NCI-H128 (cell line): ENCODE measurements around the gene KLF11.

Source experiments
- DNase-seq: peaks from one replicate; lab custom pipeline; 2025; ENCODE audit not compliant: unreplicated experiment; lab: John Stamatoyannopoulos, UW

KLF11 gene

DNA sequence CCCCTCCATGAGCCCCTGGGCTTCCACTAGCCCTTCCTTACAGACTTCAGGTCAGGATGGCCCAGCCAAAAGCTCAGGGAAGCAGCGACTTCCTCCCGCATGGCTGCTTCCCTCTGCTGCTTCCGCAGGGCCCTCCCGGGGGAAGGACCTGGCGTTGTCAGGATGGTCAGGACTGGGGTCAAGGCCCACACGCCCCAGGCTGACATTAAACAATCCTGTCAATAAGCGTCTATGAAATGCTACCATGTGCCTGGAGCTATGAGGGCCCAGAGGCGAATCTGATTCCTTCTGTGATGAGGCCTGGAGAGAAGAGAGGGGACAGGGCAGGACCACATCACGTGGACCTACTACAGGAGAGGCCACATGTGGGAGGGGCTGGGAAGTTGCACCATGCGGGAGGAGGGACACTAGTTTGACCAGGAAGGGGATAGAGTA is 19.6 kb downstream of the KLF11 start:
- no peak for DNase-seq

GRCh38 chr2:10063566-10063965 is 20.2 kb downstream of the KLF11 start:
- DNase-seq, result no peak

GRCh38 chr2:10064932-10065772 is 21.8 kb downstream of the KLF11 start:
- DNase-seq, result no peak

- no peak for DNase-seq
Observed at GRCh38 chr2:10065773-10066055, 22.4 kb downstream of the KLF11 start.

DNA sequence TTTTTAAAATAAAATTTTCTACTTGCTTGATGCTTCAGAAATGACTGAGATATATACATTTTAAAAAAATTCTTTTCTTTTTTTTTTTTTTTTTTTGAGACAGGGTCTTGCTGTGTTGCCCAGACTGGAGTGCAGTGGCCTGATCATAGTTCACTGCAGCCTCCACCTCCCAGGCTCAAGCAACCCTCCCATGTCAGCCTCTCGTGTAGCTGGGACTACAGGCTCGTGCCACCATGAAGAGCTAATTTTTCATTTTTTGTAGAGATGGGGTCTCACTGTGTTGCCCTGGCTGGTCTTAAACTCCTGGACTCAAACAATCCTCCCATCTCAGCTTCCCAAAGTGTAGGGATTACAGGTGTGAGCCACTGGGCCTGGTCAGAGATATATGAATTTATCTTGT is 24.0 kb downstream of the KLF11 start:
- DNase-seq, result no peak

DNA sequence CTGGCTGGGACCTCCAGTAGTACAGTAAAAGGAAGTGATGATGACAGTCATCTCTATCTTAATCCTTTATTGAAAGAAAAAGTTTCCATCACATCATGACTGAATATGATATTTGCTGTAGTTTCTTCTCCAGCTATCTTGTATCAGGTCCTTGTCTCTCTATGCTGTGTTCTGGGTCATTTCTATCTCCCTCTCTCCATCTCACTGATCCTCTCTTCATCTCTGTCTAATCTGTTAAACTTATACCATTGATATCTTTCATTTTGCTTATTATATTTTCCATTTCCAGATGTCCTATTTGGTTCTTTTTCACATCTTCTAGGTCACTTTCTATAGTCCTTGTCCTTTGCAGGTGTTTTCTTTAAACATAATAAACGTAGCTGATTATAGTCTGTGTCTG is 24.5 kb downstream of the KLF11 start:
- no peak for DNase-seq

DNA sequence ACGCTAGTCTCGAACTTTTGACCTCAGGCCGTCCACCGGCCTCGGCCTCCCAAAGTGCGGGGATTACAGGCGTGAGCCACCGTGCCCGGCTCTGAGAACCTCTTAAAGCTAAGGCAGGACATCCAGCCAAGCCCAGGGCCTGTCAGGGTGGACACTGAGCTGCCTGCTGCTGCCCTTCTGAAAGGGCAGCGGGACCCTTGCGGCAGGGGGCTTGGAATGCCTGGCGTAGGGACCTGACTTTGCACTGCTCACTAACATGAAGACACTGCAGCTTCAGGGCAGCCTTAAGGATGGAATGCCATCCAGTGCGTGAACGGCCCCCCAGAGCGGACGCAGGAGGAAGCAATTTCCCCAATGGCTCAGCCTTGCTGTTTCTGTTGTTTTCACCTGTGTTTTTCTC is 27.8 kb downstream of the KLF11 start:
- DNase-seq, result no peak

- no peak for DNase-seq
Observed at GRCh38 chr2:10071595-10071994, 28.2 kb downstream of the KLF11 start.

GRCh38 chr2:10072656-10073480 is 29.5 kb downstream of the KLF11 start:
- DNase-seq, result peak; percentile 84

DNA sequence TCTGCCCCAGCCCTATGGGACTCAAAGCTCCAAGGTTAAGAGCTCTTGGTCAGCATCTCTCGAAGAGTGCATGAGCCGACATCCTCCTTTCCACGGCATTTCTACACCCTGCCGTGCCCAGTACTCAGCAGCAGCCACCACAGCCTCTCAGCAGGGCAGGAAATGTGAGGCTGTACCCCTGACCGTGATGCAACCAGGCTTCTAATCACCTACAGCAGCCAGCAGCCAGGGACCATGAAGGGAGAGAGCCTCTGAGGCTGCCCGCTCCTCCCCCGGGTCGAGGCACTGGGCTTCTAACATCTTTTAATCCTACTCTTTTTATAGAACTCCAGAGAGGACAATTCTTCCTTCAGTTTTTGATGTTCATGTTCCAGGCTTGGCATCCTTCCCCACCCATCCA is 30.4 kb downstream of the KLF11 start:
- no peak for DNase-seq

DNA sequence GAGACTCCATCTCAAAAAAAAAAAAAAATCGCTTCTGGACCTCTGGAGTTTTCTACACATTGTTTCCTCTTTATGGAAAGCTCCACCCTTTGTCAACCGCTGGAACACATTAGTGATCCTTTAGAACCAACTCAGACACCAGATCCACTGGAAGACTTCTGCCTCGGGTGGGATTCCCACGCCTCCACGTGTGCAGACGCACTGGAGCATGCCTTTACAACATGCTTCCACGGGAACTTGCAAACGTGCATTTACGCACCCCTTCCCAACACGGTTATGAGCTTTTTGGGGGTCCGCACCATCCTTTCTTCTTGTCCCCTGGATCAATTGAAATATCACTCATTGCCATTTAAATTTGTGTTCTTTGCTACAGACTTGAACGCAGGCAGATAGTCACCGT is 31.8 kb downstream of the KLF11 start:
- DNase-seq, result no peak

DNA sequence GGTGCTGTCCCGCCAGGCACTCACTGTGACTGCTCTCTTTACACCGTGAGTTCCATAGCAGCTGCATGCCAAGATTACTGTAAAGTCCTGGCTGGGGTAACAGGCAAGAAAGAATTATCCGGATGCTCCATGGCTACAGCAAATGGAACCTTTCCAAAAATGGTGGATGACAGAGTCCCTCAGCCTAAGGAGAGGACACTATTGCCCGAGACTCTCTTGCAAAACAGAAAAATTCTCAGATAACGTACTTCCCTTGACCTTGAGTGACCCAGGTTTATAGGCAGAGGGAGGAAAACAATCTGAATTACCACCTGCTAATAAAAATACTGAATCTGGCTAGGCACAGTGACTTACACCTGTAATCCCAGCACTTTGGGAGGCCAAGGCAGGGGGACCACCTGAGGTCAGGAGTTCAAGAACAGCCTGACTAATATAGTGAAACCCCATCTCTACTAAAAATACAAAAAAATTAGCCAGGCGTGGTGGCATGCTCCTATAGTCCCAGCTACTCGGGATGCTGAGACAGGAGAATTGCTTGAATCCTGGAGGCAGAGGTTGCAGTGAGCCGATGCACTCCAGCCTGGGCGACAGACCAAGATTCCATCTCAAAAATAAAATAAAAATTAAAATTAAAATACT is 32.3 kb downstream of the KLF11 start:
- DNase-seq, result no peak

DNA sequence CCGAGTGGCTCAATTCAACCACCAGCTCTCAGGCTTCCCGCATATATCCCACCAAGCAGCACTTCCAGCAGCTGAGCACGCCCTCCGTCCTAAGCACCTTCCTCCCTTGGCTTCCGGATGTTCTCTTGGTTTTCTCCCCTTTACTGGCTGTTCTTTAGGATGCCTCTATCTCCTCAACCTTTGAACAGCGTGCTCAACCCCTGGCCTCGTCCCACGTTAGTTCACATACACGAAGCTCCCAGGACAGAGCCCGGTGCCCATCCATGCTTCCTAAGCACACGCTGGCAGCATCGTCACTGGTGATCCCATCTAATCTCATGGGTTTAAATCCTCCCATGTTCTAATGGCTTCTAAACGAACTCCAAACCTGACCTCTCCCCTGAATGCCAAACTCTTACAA is 33.2 kb downstream of the KLF11 start:
- no peak for DNase-seq

- DNase-seq, result no peak
Observed at GRCh38 chr2:10076988-10077527, 33.7 kb downstream of the KLF11 start.

- no peak for DNase-seq
Observed at GRCh38 chr2:10078001-10078400, 34.7 kb downstream of the KLF11 start.

DNA sequence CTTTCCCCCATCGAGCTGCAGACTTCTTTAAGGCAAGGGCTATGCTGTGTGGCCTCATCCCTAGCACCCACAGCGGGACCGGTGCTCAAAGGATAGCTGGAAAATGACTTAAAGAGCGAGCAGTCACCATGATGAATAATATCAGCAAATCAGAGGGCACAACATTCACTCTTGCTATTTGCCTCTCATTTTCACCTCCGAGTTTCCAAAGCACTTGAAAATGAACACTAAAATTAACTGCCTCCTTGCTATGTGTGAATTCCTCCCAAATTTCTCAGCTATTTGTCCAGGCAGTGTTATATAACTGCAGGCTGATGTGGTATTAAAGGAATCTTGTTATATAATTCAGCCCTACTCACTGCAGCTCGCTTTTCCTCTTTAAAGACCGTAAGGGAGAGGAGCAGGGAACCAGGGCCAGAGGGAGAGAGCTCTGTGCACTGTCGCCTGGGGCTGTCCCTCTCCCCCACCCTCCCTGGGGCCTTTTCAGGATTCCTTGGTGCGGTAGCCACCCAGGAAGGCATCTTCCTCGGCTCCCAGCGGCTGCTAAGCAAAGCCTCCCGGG is 35.4 kb downstream of the KLF11 start:
- DNase-seq, result no peak

DNA sequence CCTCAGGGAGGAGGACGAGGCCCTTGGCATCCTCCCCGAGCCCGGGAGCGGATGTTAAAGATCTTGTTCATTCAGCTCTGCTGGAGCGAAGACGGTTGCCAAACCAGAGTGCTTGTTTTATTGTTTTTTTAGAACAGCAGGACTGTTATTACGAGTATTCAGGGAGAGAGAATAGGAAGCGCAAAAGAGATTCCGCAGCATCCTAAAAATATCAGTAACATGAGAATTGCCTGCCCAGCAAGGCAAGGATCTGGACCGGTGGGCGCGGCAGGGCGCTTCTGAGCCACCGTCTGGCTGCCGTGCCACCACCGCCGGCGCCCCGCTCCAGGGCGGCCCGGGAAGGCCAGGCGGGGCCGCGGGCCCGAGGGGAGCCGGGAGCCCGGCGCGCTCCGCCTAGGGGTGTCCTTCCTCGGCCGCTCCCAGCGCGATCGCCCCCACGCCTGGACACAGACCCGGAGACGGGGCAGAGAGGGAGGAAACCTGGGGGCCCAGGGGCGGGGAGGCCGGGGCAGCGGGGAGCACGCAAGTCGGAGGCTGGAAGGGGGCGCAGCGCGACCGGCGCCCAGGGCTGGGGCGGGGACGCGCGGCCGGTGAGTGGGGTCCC is 36.0 kb downstream of the KLF11 start:
- no peak for DNase-seq

DNA sequence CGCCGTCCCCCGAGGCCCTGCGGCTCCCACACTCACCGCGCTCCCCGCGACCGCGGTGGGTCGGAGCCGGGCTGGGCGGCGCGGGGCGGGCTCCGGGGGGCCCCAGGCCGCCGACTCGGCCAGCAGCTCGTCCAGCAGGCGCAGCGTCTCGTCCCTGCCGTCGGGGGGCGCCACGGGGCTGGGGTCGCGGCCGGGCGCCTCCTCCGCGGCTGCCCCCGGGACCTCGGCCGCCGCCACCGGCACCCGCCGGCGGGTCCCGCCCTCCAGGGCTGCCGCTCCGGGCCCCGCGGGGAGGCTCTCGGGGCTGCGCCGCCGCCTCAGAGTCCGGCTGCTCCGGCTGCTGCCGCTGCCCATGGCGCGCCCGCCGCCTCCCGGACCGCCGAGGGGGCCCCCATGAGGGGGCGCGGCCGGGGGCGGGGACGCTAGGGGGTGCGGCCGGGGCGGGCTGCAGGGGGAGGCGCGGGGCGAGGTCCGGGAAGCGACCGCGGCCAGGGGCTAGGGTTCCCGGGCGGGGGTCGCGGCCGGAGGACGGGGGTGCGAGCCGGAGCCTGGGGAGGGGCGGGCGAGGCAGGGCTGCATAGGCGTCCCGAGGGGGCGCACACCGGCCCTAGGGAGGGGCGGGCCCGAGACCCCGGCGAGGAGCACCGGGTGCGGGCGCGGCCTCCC is 36.7 kb downstream of the KLF11 start, which contains the start of gene CYS1:
TSS of gene CYS1 (minus strand) at position 542 of the 666 bp plus-strand sequence. CDS start at position 354, 188 bp downstream.
- DNase-seq, result no peak

GRCh38 chr2:10080536-10081304 is 37.4 kb downstream of the KLF11 start:
- no peak for DNase-seq

DNA sequence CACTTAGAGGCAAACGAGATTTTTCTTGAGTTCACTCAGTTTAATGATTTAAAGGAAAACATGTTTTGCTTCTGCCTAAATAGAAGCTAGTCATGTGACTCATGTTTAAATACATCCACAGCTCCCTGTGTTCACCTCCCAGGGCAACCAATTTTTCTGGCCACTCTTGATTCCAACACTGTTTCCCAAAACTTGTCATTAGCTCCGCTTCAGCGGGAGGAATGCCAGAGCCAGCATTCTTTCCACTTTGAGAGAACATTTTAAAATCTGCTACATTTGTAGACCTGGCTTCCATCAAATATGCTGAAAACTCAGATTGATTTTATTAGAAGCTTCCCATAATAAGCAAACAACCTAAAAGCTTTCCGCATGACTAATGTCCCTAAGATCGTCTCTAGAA is 39.7 kb downstream of the KLF11 start:
- DNase-seq, result no peak
